Activated CD4-positive, CD25-positive, alpha-beta regulatory T cell (primary cell): ENCODE results near the gene WNT7A.

ENCODE experiments used
- DNase-seq, 4 experiments: peaks; one replicate each; lab custom pipeline; 2025; lab: John Stamatoyannopoulos, UW

The WNT7A gene

GRCh38 chr3:13770170-13771169 is 109.4 kb downstream of the WNT7A start:
- no peak for DNase-seq

GRCh38 chr3:13769422-13769821 is 110.4 kb downstream of the WNT7A start:
- no peak for DNase-seq

GRCh38 chr3:13768453-13768852 is 111.4 kb downstream of the WNT7A start:
- DNase-seq = no peak

- no peak for DNase-seq
Observed at GRCh38 chr3:13767896-13768295, 112.0 kb downstream of the WNT7A start.

GRCh38 chr3:13767030-13767429 is 112.8 kb downstream of the WNT7A start:
- DNase-seq = no peak
